Right ventricle myocardium inferior (tissue), 1 donor: Measurements from ENCODE around the gene DCUN1D2. TPM values are rescaled to one million over a fixed set of nuclear protein-coding genes. Genes with fewer than 3 reads are reported as not detected.
A peak's percentile ranks its signal among the peaks of the same experiment; 100 is the strongest.

ENCODE experiments used
- ATAC-seq: fragments of 200-7000 bp; cut with Tn5 transposase; one replicate; pipeline ENCODE4 v1.9.1; 2020; ENCODE audit warnings: mild to moderate bottlenecking, moderate library complexity
- DNase-seq: peaks from one replicate; pipeline ENCODE4 v3.0.0; 2021; ENCODE audit errors: missing footprints
- intact Hi-C: fragments of 100-400 bp; cut with DNase I; formaldehyde crosslinking; loops from one replicate; pipeline ENCODE4 v1.11.0; 2022
- total RNA-seq: library from RNA; stranded (reverse); fragmentation: NEBNext Ultra II Directional; extraction: Animal tissue kit (Norgen Biotek cat#: 25700); gene quantifications from one replicate; pipeline ENCODE4 v1.2.1, GENCODE V29; 2021
- donor health status: DM: no; HTN: yes; CAD: no; lungs with severe emphysema.

DCUN1D2 gene
- total RNA-seq, 1 donor from 2014 or later: 194 TPM

DNA sequence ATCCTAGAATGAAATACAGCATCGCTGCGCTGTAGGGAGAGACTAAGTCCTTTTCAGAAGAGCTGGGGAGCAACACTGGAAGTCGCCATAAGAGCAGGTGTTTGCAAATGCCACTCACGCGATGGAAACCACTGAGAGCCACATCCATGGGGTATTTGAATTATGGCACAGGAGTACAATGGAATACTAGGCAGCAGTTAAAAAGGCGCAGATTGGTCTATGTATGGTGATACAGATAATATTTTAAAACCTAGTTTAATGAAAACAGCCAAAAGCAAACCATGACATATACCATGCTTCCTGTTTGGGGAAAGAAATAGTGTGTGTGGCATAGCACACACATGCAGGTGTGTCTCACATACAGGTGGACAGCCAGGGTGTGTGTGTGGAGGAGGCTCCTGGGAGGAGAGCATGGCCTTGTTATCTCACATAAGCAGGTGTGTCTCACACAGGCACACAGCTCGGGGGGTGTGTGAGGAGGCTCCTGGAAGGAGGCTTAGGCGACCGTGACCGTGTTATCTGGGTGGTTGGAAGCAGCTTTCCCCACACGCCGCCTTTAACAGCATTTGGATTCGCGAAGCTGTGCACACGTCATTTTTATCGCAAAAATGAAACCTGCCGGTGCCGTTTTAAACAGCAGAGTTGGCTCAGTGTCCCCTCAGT is 70.8 kb downstream of the DCUN1D2 start:
- DNase-seq (peak; percentile 45), ATAC-seq (no peak)
- intact Hi-C loops: no loop called here

GRCh38 chr13:113418722-113419049 is 71.8 kb downstream of the DCUN1D2 start:
- DNase-seq (peak; percentile 16), ATAC-seq (no peak)
- intact Hi-C loops: no loop called here

DNA sequence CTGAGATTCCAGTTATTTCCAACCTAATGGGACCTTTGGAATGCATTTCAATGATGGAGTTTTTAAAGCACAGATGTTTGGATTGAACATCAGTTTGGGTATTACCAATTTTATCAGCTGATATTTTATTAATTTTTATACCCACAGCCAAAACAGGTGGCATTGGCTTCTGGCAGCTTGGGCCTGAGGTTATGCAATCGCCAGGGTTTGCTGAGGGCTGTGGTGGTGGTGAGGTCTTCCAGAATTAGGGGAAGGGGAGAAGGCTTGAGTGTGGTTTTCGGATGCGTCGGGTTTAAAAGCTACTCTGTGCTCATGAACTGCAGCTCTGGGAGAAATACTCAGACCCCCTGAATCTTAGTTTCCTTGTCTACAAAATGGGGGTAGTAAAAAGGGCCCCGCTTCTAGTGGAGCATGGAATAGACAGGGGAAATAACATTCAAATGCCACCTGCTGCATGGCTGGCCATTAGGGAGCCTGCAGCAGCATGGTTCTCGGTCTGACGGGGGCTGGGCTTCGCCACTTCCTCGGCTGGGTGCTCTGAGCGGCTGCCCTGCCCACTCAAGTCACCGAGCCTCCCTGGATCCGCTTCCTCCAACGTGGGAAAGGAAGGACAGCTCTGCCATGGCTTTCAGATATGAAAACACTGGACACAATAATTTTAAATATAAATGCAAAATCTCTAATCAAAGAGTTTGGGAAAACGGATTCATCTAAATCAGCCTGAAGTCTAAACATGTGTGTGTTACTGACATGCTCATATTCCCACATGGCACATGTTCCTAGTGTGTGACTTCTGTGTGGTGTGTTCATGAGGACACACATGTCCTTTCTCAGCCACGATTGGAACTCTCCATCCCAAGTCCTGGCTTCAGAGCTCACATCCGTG is 72.4 kb downstream of the DCUN1D2 start:
- peak; percentile 48 for DNase-seq
- ATAC-seq: no peak
- intact Hi-C loops: no loop called here

DNA sequence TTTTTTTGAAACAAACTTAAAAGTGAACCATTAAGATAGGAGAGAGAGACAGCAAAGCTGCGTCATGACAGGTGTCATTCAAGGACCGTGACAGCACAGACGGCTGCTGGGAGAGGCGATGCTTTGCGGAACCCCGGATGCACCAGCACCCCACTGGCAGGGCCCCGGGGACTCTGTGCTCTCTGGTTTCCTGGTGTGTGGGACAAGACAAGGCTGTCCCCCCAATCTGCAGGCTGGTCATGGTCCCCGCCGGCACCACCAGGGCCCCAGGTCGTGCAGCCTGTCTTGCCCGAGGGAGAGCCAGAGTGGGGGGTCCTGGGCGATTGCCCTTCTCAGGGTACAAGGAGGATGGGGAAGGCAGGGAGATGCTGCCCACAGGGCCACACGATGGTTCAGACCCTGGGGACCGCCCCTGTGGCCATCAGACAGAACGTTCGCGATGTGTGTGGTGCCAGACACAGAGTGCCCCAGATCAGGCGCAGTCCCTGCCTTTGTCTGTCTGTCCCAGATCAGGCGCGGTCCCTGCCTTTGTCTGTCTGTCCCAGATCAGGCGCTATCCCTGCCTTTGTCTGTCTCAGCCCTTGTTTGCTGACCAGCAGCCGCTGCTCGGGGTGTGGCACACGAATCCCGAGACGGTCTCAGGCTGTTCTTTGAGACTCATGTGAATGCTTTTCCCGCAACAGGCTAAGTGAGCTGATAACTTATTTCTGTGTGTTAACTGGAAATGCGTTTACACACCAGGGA is 73.3 kb downstream of the DCUN1D2 start:
- DNase-seq (peak; percentile 67), ATAC-seq (no peak)
- intact Hi-C loops: no loop called here

DNA sequence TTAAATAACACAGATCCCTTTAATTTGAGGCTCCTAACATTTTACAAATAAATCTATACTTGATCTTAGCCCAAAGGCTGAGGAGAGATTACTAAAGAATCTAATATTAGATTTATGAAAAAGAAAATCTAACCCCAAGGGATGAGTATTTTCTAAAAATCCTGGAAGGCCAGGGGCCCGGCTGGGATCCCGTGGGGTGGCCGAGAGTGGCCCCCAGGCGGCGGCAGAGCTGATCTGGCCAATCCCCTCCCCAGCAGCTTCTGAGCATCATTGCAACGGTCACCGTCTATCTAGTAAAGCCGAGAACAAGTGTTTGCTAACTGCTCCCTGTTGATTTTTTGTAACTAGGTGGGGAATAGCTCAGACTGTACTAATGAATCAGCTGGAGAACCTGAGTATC is 74.7 kb downstream of the DCUN1D2 start:
- intact Hi-C loops: no loop called here
- ATAC-seq: no peak
- peak; percentile 45 for DNase-seq

- intact Hi-C loops: no loop called here
- DNase-seq (peak; percentile 22), ATAC-seq (no peak)
Measured at GRCh38 chr13:113415032-113415431, 75.5 kb downstream of the DCUN1D2 start.

DNA sequence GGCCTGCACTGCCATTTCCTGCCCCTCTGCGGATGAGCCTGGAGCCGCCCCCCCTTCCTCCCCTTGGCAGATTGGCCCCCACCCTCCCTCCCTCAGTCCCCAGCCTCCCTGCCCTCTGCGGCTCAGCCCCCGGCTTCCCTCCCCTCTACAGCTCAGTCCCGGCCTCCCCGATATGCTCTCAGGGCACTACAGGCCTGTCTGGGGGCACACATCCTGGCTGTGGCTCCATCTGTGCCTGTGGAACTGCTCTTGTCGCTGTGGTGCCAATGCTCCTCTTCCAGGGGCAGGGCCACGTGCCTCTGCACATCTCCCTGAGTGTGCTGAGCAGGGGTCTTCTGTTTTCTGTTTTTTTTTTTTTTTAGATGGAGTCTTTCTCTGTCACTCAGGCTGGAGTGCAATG is 76.2 kb downstream of the DCUN1D2 start:
- ATAC-seq: no peak
- intact Hi-C loops: loop anchor here (5.0 kb wide), 1 partner anchor 38 kb away; the partner anchor contains the start of gene ADPRHL1

GRCh38 chr13:113413898-113414282 is 76.6 kb downstream of the DCUN1D2 start:
- DNase-seq (peak; percentile 78), ATAC-seq (peak; percentile 68)
- intact Hi-C loops: loop anchor here (5.0 kb wide), 1 partner anchor 38 kb away; the partner anchor contains the start of gene ADPRHL1

More for the DNA sequence above, 76.2 kb downstream of the DCUN1D2 start:
- no peak for DNase-seq

GRCh38 chr13:113413178-113413897 is 77.2 kb downstream of the DCUN1D2 start:
- DNase-seq (peak; percentile 65), ATAC-seq (peak; percentile 58)
- intact Hi-C loops: loop anchor here (5.0 kb wide), 1 partner anchor 39 kb away; the partner anchor contains the start of gene ADPRHL1

- intact Hi-C loops: loop anchor here (5.0 kb wide), 1 partner anchor 40 kb away; the partner anchor contains the start of gene ADPRHL1
- no peak for DNase-seq
- no peak for ATAC-seq
Measured at GRCh38 chr13:113412440-113412839, 78.1 kb downstream of the DCUN1D2 start.

DNA sequence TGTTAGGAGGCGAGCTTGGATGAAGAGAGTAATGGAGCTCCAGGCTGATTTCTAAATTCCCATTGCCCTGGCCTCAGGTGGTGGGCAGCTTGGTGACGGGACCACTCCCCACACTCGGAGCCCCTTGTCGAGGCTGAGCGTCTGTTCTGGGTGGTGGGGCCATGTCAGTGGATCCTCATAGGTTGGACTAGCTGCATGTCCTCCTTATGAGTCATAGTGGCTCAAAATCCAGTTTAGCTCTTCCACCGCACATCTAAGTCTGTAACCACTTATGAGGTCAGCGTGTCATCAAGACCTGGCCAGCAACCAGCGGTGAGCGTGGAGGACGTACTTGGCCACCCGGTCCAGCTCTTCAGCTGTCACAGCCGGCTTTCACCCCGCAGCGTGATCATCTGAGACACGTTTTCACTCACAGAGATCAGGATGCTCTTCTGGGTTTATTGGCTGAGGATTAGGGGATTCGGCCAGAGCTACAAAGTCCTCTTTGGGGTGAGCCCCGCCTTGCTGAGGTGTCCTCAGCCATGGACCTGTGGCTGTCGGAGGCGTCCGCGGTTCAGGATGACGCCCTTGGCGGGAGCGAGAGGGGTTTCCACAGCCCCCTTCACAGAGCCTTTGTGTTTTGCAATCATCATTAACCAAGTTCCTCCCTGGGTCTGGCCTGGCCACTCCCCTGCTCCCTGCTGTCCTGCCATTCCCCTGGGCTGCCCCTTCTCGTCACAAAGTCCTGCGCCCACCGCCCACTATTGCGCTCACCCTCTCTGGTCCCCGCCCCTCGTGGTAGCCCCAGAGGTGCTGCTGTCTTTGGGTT is 79.1 kb downstream of the DCUN1D2 start:
- DNase-seq (no peak), ATAC-seq (peak; percentile 62)
- intact Hi-C loops: loop anchor here (5.0 kb wide), 1 partner anchor 41 kb away; the partner anchor contains the start of gene ADPRHL1

DNA sequence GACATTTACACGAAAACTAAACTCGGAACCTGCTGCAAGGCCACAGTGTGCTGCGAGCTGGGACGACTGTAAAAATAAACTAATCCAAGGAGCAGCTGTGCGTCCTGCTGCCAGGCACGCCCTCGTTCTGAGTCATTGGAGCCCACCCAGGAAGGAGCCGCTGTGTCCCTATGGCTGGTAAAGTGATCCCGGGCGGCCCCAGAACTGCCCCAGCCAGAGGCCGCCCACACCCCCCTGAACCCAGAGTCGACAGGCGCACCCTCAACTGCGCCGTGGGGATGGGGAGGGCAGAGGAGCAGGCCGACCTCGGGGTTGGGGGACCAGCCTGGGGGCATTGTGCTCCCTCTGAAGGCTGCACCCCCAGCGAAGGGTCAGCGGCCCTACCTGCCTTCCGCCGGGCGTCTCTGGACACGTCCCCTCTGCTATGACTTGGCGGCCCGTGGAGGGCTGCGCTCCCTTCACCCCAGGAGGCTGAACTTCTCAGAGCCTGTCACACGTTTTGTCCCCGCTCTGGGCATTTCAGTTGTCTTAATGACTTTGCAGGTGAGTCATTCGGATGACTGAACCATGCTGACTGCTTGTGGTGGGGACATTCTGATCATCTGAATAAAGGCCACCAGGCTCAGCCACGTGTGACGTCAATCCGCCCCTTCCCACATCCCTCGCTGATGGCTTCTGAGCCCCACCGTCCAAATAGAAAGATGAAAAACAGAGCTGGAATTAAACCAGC is 79.9 kb downstream of the DCUN1D2 start:
- ATAC-seq: no peak
- intact Hi-C loops: loop anchor here (5.0 kb wide), 1 partner anchor 42 kb away; the partner anchor contains the start of gene ADPRHL1
- DNase-seq: no peak

- intact Hi-C loops: no loop called here
- DNase-seq (no peak), ATAC-seq (no peak)
Measured at GRCh38 chr13:113408562-113408961, 81.9 kb downstream of the DCUN1D2 start.

DNA sequence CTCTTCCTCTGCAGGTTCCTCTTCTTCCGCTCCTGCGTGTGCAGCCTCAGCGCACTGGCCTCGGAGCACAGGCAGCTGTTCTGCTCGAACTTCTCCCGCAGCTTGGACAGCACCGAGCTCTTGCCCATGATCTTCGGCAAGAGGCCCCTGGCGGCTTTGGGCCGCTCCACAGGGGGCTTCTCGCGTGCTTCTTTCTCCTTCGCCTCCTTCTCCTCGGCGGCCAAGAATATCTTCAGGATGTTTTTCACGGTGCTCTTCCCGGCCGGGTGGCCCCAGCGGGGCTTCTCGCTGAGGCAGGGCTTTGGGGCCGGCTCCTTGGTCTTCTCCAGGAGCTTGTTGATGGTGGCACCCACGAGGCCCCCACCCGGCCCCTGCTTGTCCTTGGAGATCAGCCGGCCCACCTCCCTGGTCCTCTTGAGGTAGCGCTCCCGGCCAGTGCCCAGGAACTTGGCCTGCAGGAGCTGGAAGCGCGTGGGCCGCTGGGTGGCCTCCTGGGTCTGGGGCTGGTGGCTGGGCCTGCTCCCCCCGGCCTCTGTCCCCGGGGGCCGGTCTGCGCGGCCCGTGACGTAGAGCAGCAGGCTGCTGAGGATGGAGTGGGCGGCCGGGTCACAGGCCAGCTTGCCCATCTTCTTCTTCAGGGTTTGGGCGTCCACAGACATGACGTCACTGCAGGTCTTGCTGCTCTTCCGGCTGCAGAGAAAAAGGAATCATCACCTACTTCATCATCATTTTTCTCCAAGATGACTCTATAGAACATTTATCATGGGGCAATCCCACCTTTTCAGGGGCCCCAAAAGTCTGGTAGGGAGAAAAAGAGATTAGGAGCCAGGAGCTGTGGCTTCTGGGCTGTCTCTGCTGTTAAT is 82.7 kb downstream of the DCUN1D2 start:
- intact Hi-C loops: no loop called here
- ATAC-seq (no peak), DNase-seq (no peak)

DNA sequence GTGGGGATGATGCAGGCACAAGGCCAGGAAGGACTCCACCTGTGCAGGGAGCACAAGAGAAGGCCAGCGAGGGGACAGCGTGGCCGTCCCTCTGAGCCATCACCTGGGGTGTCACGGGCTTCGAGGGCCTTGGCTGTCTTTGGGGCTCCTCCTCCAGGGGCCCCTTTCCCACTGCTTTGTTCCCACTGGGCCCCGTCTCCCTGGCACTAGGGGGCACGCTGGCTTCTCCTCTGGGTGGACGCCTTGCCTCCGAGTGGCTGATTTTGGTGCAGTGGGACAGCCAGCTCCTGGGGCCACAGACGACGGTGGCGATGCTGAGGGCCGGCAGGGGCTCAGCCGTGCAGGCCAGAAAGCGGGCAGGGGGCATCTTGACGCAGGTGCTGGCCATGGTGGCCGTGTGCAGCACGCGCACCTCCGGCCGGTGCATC is 83.4 kb downstream of the DCUN1D2 start:
- intact Hi-C loops: no loop called here
- DNase-seq (no peak), ATAC-seq (no peak)
